ENCODE measurements around the gene WIPF2.

GRCh38 chr17:40315678-40316570 is 96.8 kb downstream of the WIPF2 start:
- TF ChIP-seq CTCF (conservative IDR thresholded peaks at IDR 0.05; ENCODE audit: low read depth, low read length) = no peak
- TF ChIP-seq EZH2 (IDR thresholded peaks at IDR 0.05; ENCODE audit: low read length, unreplicated experiment) = no peak
- no peak for TF ChIP-seq EZH2phosphoT487 (IDR thresholded peaks at IDR 0.05; ENCODE audit: borderline replicate concordance, low read length)
